H1 (cell line): ENCODE data around the gene CELF2. TPM values are rescaled to one million over a fixed set of nuclear protein-coding genes. Genes with fewer than 3 reads are reported as not detected.

Experiments used
- CTCF ChIA-PET: fragments of 300-600 bp; sonication (Branson Sonifier 250); formaldehyde crosslinking; loops from one replicate; lab custom pipeline; 2021; ENCODE audit not compliant: partially characterized antibody; lab: Charles Lee
- POLR2A ChIA-PET: fragments of 300-600 bp; sonication (Branson Sonifier 250); formaldehyde crosslinking; loops from one replicate; lab custom pipeline; 2021; ENCODE audit warnings: inconsistent platforms; ENCODE audit not compliant: partially characterized antibody; lab: Charles Lee
- DNase-seq, 2 experiments: peaks; one replicate each; pipeline versions ENCODE4 v3.0.0 to v3.0.0-alpha.2; 2010 to 2022; ENCODE audit warnings: low spot score in 2 of 2, low read depth in 1 of 2, mixed read lengths in 1 of 2
- FAIRE-seq: peaks from 2 replicates; lab custom pipeline; 2011; peaks lifted over from hg19 to GRCh38; lab: Jason Lieb, UNC
- H2AFZ ChIP-seq: 2 replicates; pipeline ENCODE4 v1.8.1; 2012; ENCODE audit warnings: low read length, inconsistent platforms
- H2AK5ac ChIP-seq: 2 replicates; pipeline ENCODE4 v1.6.1; 2013; ENCODE audit warnings: low read depth, low read length
- H2BK120ac ChIP-seq: replicated peaks from 2 replicates; pipeline ENCODE3; 2013; ENCODE audit warnings: low read depth, low read length, inconsistent platforms
- H2BK12ac ChIP-seq: 2 replicates; pipeline ENCODE4 v1.6.1; 2013; ENCODE audit warnings: low read depth, low read length
- H2BK15ac ChIP-seq: 2 replicates; pipeline ENCODE4 v1.6.1; 2013; ENCODE audit warnings: low read length
- H2BK20ac ChIP-seq: 2 replicates; pipeline ENCODE4 v1.6.1; 2013; ENCODE audit warnings: low read length
- H2BK5ac ChIP-seq: 2 replicates; pipeline ENCODE4 v1.6.1; 2013; ENCODE audit warnings: low read depth, low read length
- H3K14ac ChIP-seq: 2 replicates; pipeline ENCODE4 v1.6.1; 2013; ENCODE audit warnings: inconsistent platforms; ENCODE audit not compliant: insufficient read length
- H3K18ac ChIP-seq: 2 replicates; pipeline ENCODE4 v1.6.1; 2013; ENCODE audit warnings: low read length; ENCODE audit errors: extremely low read depth
- H3K23ac ChIP-seq: 2 replicates; pipeline ENCODE4 v1.6.1; 2013; ENCODE audit warnings: inconsistent platforms; ENCODE audit not compliant: insufficient read length
- H3K23me2 ChIP-seq: 2 replicates; pipeline ENCODE4 v1.6.1; 2013; ENCODE audit warnings: low read depth, low read length
- H3K27ac ChIP-seq: 2 replicates; pipeline ENCODE4 v1.6.1; 2011; ENCODE audit warnings: low read depth, low read length, inconsistent platforms
- H3K27me3 ChIP-seq, 4 experiments: replicated peaks in 1 of 4; 1 replicate in 1 of 4; 2 replicates in 3 of 4; pipeline versions ENCODE4 v1.6.1 to v1.8.1; 2011 to 2013; ENCODE audit warnings: low read length in 3 of 4, mild to moderate bottlenecking in 3 of 4, inconsistent platforms in 2 of 4, mixed read lengths in 2 of 4, moderate library complexity in 1 of 4; ENCODE audit not compliant: control insufficient read depth in 3 of 4, insufficient read depth in 3 of 4; ENCODE audit errors: extremely low read depth in 1 of 4
- H3K36me3 ChIP-seq, 4 experiments: 2 replicates each; pipeline versions ENCODE4 v1.6.1 to v1.8.1; 2011 to 2013; ENCODE audit warnings: mild to moderate bottlenecking in 4 of 4, low read length in 3 of 4, moderate library complexity in 2 of 4, control low read depth in 1 of 4, inconsistent platforms in 1 of 4; ENCODE audit not compliant: insufficient read depth in 4 of 4, control insufficient read depth in 2 of 4
- H3K4ac ChIP-seq: replicated peaks from 2 replicates; pipeline ENCODE3; 2013; ENCODE audit warnings: low read length, low read depth, mixed read lengths, inconsistent platforms; ENCODE audit not compliant: insufficient read length
- H3K4me1 ChIP-seq, 4 experiments: replicated peaks in 1 of 4; 1 replicate in 1 of 4; 2 replicates in 3 of 4; pipeline versions ENCODE4 v1.6.1 to v1.8.1; 2011 to 2013; ENCODE audit warnings: low read length in 3 of 4, inconsistent platforms in 2 of 4, mixed read lengths in 1 of 4; ENCODE audit not compliant: insufficient read depth in 4 of 4, control insufficient read depth in 3 of 4
- H3K4me2 ChIP-seq, 2 experiments: 2 replicates each; pipeline versions ENCODE4 v1.6.1 to v1.8.1; 2011 to 2013; ENCODE audit warnings: low read depth in 2 of 2, low read length in 2 of 2, control low read depth in 1 of 2, inconsistent platforms in 1 of 2, mild to moderate bottlenecking in 1 of 2; ENCODE audit not compliant: insufficient read depth in 1 of 2
- H3K4me3 ChIP-seq, 4 experiments: fragments of 200-600, 300-600 bp in 1 of 4; sonication (generic), shearing (Covaris generic), sonication (Bioruptor Twin) in 1 of 4; 2 replicates each; pipeline versions ENCODE4 v1.5.1 to v1.8.1; 2011 to 2016; ENCODE audit warnings: low read length in 4 of 4, low read depth in 3 of 4, control low read depth in 2 of 4, inconsistent platforms in 2 of 4, mild to moderate bottlenecking in 2 of 4, mixed read lengths in 1 of 4, moderate library complexity in 1 of 4; ENCODE audit not compliant: insufficient read depth in 2 of 4; ENCODE audit errors: extremely low read depth in 1 of 4
- H3K56ac ChIP-seq: replicated peaks from 2 replicates; pipeline ENCODE3; 2013; ENCODE audit warnings: low read depth, mild to moderate bottlenecking, mixed read lengths, low read length, inconsistent platforms; ENCODE audit not compliant: insufficient read length
- H3K79me1 ChIP-seq: 2 replicates; pipeline ENCODE4 v1.6.1; 2013; ENCODE audit warnings: low read depth, low read length, control low read depth
- H3K79me2 ChIP-seq, 2 experiments: 2 replicates each; pipeline versions ENCODE4 v1.6.1 to v1.8.1; 2012 to 2013; ENCODE audit warnings: low read length in 2 of 2, mild to moderate bottlenecking in 2 of 2, inconsistent platforms in 1 of 2; ENCODE audit not compliant: insufficient read depth in 2 of 2, control insufficient read depth in 1 of 2
- H3K9ac ChIP-seq, 4 experiments: replicated peaks in 1 of 4; 1 replicate in 1 of 4; 2 replicates in 3 of 4; pipeline versions ENCODE4 v1.6.1 to v1.8.1; 2011 to 2013; ENCODE audit warnings: low read depth in 3 of 4, low read length in 3 of 4, control low read depth in 2 of 4, mild to moderate bottlenecking in 2 of 4, moderate library complexity in 2 of 4, inconsistent platforms in 1 of 4; ENCODE audit errors: extremely low read depth in 1 of 4
- H3K9me3 ChIP-seq, 2 experiments: 2 replicates each; pipeline versions ENCODE4 v1.6.1 to v1.8.1; 2012 to 2013; ENCODE audit warnings: mild to moderate bottlenecking in 2 of 2, moderate library complexity in 2 of 2, control low read depth in 1 of 2, inconsistent platforms in 1 of 2, low read depth in 1 of 2, low read length in 1 of 2, mixed read lengths in 1 of 2; ENCODE audit not compliant: insufficient read depth in 2 of 2
- H4K20me1 ChIP-seq, 2 experiments: replicated peaks in 1 of 2; 2 replicates each; pipeline versions ENCODE3 to v1.8.1; 2011 to 2013; ENCODE audit warnings: inconsistent platforms in 2 of 2, low read length in 2 of 2, mild to moderate bottlenecking in 1 of 2; ENCODE audit not compliant: insufficient read depth in 2 of 2, control insufficient read depth in 1 of 2
- H4K5ac ChIP-seq: 2 replicates; pipeline ENCODE4 v1.6.1; 2013; ENCODE audit warnings: low read length, low read depth, mixed read lengths, inconsistent platforms; ENCODE audit not compliant: insufficient read length
- H4K8ac ChIP-seq: 2 replicates; pipeline ENCODE4 v1.8.0; 2013; ENCODE audit warnings: mild to moderate bottlenecking, moderate library complexity, low read length, inconsistent platforms; ENCODE audit not compliant: insufficient read depth; ENCODE audit errors: extremely low read depth
- H4K91ac ChIP-seq: replicated peaks from 2 replicates; pipeline ENCODE3; 2013; ENCODE audit warnings: low read length, mixed read lengths, inconsistent platforms; ENCODE audit not compliant: insufficient read length
- YY1 ChIP-seq: IDR thresholded peaks from 2 replicates; pipeline ENCODE4 v1.6.1; 2011; ENCODE audit warnings: low read depth, mild to moderate bottlenecking, low read length
- WGBS, 2 experiments: shearing (Covaris generic) in 1 of 2; methylation state at CpG; one replicate each; pipeline versions ENCODE4 v1.1.6 to v1.1.7; 2013 to 2015; ENCODE audit warnings: low lambda C conversion rate in 2 of 2, mixed read lengths in 2 of 2, inconsistent platforms in 1 of 2, low coverage in 1 of 2, missing lambda C conversion rate in 1 of 2; ENCODE audit not compliant: insufficient replicate concordance in 2 of 2, insufficient coverage in 1 of 2, insufficient read length in 1 of 2; ENCODE audit errors: extremely low coverage in 1 of 2, missing lambda C conversion rate in 1 of 2; 5-methylcytosine and 5-hydroxymethylcytosine counted together
- polyA plus RNA-seq, 7 experiments: library from polyadenylated mRNA; depleted of rRNA in 3 of 7; stranded (reverse) in 5 of 7; unstranded in 2 of 7; fragments of >200 nt in 5 of 7; fragments of 200-250 nt in 2 of 7; gene quantifications; 1 replicate in 5 of 7; 2 replicates in 1 of 7; 4 replicates in 1 of 7; pipeline versions ENCODE4 v1.2.1 to v1.2.3, GENCODE V29; 2011 to 2013; ENCODE audit warnings: missing spikeins in 2 of 7, mixed read lengths in 2 of 7
- total RNA-seq: library from RNA; stranded (reverse); fragmentation: NEBNext Ultra II Directional; extraction: Animal tissue kit (Norgen Biotek cat#: 25700); gene quantifications from 2 replicates; pipeline ENCODE4 v1.2.1, GENCODE V29; 2021
- TF ChIP-seq, protein P1 (sequence below), 3 experiments: IDR thresholded peaks; 1 replicate in 2 of 3; 2 replicates in 1 of 3; pipeline versions ENCODE4 v1.5.1 to v1.6.1; 2011; ENCODE audit warnings: low read length in 3 of 3, mild to moderate bottlenecking in 3 of 3, inconsistent platforms in 2 of 3, low read depth in 1 of 3, moderate library complexity in 1 of 3; ENCODE audit not compliant: insufficient read depth in 1 of 3; ENCODE audit errors: control extremely low read depth in 1 of 3

CELF2 gene
- total and polyA plus RNA-seq, 2 of the 8 experiments (the other 6 are each of a cell fraction or from before 2014, with no cell fraction given): 18.3 to 22.7 TPM

DNA sequence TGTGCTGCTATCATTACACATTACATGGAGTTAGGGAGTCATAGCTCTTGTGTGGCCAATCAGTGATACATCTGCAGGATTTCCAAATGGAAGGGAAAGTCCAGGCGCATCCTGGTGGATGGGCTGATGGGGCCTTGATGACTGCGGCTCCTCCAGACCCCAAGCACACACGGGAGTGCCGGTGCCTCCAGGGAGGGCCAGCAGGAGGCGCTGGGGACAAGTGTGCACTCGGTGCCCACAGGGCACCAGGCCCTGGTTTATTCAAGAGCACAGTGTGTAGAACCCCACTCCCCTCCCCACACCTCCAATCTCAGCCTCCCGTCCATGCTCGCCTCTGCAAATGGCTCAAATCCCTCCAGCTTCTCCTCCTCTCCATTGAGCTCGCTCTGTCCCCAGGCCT is 349.8 kb downstream of the CELF2 start:
- FAIRE-seq: no peak
- no peak overlapping the region for H2BK15ac ChIP-seq

More for the DNA sequence above, 349.8 kb downstream of the CELF2 start:
- Histone ChIP-seq H3K27me3 (no peaks in the 10 kb centered on the region), H3K23me2 (no peaks in the 10 kb centered on the region), H3K4ac (no peak overlapping the region), H3K9ac (no peak overlapping the region), H4K91ac (no peak overlapping the region), H3K23ac (no peak overlapping the region), H2AK5ac (no peak overlapping the region), H4K8ac (no peak overlapping the region), H3K14ac (no peak overlapping the region), H2BK20ac (no peak overlapping the region), H3K4me1 (no peaks in the 10 kb centered on the region), H3K9me3 (no peaks in the 10 kb centered on the region), H3K18ac (no peak overlapping the region), H3K79me1 (no peaks in the 10 kb centered on the region), H2BK12ac (no peak overlapping the region), H3K56ac (no peak overlapping the region), H2AFZ (no peak overlapping the region), H3K79me2 (no peaks in the 10 kb centered on the region), H2BK120ac (no peak overlapping the region), H4K20me1 (no peaks in the 10 kb centered on the region), H4K5ac (no peak overlapping the region), H3K4me2 (no peak overlapping the region), H3K36me3 (no peaks in the 10 kb centered on the region), H3K4me3 (no peak overlapping the region), H3K27ac (no peak overlapping the region), H2BK5ac (no peak overlapping the region)
- TF ChIP-seq, protein P1, sequence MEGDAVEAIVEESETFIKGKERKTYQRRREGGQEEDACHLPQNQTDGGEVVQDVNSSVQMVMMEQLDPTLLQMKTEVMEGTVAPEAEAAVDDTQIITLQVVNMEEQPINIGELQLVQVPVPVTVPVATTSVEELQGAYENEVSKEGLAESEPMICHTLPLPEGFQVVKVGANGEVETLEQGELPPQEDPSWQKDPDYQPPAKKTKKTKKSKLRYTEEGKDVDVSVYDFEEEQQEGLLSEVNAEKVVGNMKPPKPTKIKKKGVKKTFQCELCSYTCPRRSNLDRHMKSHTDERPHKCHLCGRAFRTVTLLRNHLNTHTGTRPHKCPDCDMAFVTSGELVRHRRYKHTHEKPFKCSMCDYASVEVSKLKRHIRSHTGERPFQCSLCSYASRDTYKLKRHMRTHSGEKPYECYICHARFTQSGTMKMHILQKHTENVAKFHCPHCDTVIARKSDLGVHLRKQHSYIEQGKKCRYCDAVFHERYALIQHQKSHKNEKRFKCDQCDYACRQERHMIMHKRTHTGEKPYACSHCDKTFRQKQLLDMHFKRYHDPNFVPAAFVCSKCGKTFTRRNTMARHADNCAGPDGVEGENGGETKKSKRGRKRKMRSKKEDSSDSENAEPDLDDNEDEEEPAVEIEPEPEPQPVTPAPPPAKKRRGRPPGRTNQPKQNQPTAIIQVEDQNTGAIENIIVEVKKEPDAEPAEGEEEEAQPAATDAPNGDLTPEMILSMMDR (IDR thresholded peaks at IDR 0.05; ENCODE audit: control extremely low read depth in 1 of 3, insufficient read depth in 1 of 3, low read depth in 1 of 3, low read length in 3 of 3): peak; percentile 10 to 42 (median 33); a peak in 3 of 4 replicates
- TF ChIP-seq YY1: no peak
- CTCF ChIA-PET: interaction anchor here (1.1 to 2.8 kb wide), 6 partner anchors 10 to 80 kb away, joined by 3 to 12 read pairs (median 6); no protein-coding TSS in a partner anchor
- DNase-seq: no peak
- POLR2A ChIA-PET: no interaction called here
- WGBS, 2 experiments: 94% methylated on average over 9 of the region's 9 CpGs; no CpG with 5 or more reads in 1 of the 2 experiments
